ENCODE results near the gene CAMTA1. TPM values are rescaled to one million over a fixed set of nuclear protein-coding genes. Genes with fewer than 3 reads are reported as not detected.

Gene CAMTA1
- total RNA-seq, 6 experiments from 2014 or later: 78.1 to 96.6 (median 86.1) TPM

- no peak for DNase-seq
- H3K27ac Mint-ChIP-seq: no peak overlapping the region
- H3K9me3 Mint-ChIP-seq: peaks cover 20% of the 10 kb centered on the region
- H3K27me3 Mint-ChIP-seq (ENCODE audit: insufficient read depth): peaks cover 2% of the 10 kb centered on the region; the same call in 1 of the 2 replicates
- H3K4me3 Mint-ChIP-seq: no peak overlapping the region
- TF ChIP-seq CTCF (IDR thresholded peaks at IDR 0.05): no peak
- peaks cover 14% of the 10 kb centered on the region for H3K36me3 Mint-ChIP-seq (ENCODE audit: low read depth)
- H3K4me1 Mint-ChIP-seq (ENCODE audit: low read depth): peaks cover 38% of the 10 kb centered on the region
Observed at GRCh38 chr1:7269525-7269924, 484.3 kb downstream of the CAMTA1 start.

- Mint-ChIP-seq H3K27me3 (ENCODE audit: insufficient read depth) (peaks cover 2% of the 10 kb centered on the region; the same call in 1 of the 2 replicates), H3K4me3 (no peak overlapping the region), H3K36me3 (ENCODE audit: low read depth) (peaks cover 12% of the 10 kb centered on the region), H3K9me3 (peaks cover 6% of the 10 kb centered on the region), H3K27ac (no peak overlapping the region), H3K4me1 (ENCODE audit: low read depth) (peaks cover 9% of the 10 kb centered on the region)
- no peak for TF ChIP-seq CTCF (IDR thresholded peaks at IDR 0.05)
- DNase-seq: no peak
Observed at GRCh38 chr1:7274256-7274655, 489.0 kb downstream of the CAMTA1 start.

DNA sequence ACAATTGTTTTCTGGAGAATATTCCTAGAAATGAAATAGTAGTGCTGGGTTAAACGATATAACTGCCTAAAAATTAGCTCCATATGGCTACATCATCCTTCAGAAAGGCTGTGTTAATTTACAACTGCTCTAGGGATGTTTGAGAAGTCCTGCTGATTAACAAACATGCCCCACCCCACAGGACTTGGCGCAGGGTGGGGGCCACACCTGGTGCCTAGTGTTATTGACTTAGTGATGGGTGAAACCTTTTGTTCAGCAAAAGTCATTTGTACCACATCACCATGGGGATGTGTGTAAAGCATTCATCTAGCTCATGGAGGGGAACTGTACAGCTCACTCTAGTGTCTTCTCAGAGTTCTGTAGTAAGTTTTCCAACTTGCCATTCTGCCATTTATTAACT, 492.8 kb downstream of the CAMTA1 start:
- no peak for DNase-seq
- TF ChIP-seq CTCF (IDR thresholded peaks at IDR 0.05): no peak
- no peaks in the 10 kb centered on the region; the same call in 1 of the 2 replicates for H3K27me3 Mint-ChIP-seq (ENCODE audit: insufficient read depth)
- H3K4me3 Mint-ChIP-seq: no peak overlapping the region
- 0 out of 2 replicates have a peak, but pooled peaks cover 6% of the 10 kb centered on the region for H3K36me3 Mint-ChIP-seq (ENCODE audit: low read depth)
- H3K27ac Mint-ChIP-seq: no peak overlapping the region
- H3K9me3 Mint-ChIP-seq: no peaks in the 10 kb centered on the region; the same call in 1 of the 2 replicates
- peaks cover 46% of the 10 kb centered on the region for H3K4me1 Mint-ChIP-seq (ENCODE audit: low read depth)

DNA sequence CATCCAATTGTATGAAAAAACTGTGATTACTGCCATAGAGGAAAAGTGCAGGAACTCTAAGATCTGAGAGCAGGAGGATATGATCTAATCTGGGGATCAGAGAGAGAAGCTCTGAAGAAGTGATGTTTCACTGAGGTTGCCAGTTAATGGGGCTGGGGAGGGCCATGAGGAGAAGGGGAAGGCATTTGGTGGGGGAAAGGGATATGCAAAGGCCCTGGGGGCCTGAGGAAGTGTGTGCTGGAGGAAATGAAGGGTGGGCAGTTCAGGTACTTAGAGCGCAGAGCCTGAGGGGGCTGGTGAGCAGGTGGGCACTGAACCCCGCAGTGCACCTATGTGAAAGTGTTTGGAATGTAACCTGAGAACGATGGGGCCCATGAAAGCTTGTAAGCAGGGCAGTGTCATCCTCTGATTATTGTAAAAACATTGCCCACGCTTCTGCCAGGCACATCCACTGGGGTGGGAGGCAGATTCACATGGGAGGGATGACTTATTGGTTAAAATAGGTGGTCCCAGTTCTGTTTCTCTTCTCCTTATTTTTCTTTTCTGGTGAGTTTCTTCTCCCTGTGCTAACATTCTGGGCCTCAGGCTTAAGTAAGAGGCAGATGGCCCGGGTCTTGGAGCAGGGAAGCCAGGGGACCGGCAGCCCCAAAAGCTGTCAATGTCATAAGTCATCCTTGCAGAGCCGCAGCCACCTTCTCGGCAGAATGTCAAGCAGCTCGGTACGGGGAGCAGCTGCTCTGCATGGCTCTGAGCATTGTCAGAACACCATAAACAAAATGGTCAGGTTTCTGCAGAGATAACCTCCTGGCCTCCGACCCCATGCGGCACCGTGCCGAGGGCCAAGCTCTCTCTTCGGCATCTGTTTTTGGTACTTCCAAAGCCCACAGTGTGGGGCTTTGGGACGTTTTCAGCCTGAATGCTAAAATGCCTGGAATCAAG, 493.8 kb downstream of the CAMTA1 start:
- TF ChIP-seq CTCF (IDR thresholded peaks at IDR 0.05): no peak
- H3K27me3 Mint-ChIP-seq (ENCODE audit: insufficient read depth): no peaks in the 10 kb centered on the region; the same call in 1 of the 2 replicates
- 0 out of 2 replicates have a peak, but pooled peaks cover 6% of the 10 kb centered on the region for H3K36me3 Mint-ChIP-seq (ENCODE audit: low read depth)
- no peaks in the 10 kb centered on the region; the same call in 1 of the 2 replicates for H3K9me3 Mint-ChIP-seq
- H3K4me3 Mint-ChIP-seq: no peak overlapping the region
- no peak overlapping the region for H3K27ac Mint-ChIP-seq
- DNase-seq: no peak
- peaks cover 55% of the 10 kb centered on the region for H3K4me1 Mint-ChIP-seq (ENCODE audit: low read depth)

GRCh38 chr1:7279769-7280168, 494.5 kb downstream of the CAMTA1 start:
- no peaks in the 10 kb centered on the region; the same call in 1 of the 2 replicates for H3K9me3 Mint-ChIP-seq
- H3K27me3 Mint-ChIP-seq (ENCODE audit: insufficient read depth): no peaks in the 10 kb centered on the region; the same call in 1 of the 2 replicates
- DNase-seq: no peak
- TF ChIP-seq CTCF (IDR thresholded peaks at IDR 0.05): no peak
- H3K36me3 Mint-ChIP-seq (ENCODE audit: low read depth): 0 out of 2 replicates have a peak, but pooled peaks cover 6% of the 10 kb centered on the region
- H3K27ac Mint-ChIP-seq: no peak overlapping the region
- peaks cover 60% of the 10 kb centered on the region for H3K4me1 Mint-ChIP-seq (ENCODE audit: low read depth)
- H3K4me3 Mint-ChIP-seq: no peak overlapping the region
